ENCODE data around the gene PDHA2. TPM values are rescaled to one million over a fixed set of nuclear protein-coding genes. Genes with fewer than 3 reads are reported as not detected.

PDHA2 gene
- total and polyA plus RNA-seq, 7 donors: not detected

DNA sequence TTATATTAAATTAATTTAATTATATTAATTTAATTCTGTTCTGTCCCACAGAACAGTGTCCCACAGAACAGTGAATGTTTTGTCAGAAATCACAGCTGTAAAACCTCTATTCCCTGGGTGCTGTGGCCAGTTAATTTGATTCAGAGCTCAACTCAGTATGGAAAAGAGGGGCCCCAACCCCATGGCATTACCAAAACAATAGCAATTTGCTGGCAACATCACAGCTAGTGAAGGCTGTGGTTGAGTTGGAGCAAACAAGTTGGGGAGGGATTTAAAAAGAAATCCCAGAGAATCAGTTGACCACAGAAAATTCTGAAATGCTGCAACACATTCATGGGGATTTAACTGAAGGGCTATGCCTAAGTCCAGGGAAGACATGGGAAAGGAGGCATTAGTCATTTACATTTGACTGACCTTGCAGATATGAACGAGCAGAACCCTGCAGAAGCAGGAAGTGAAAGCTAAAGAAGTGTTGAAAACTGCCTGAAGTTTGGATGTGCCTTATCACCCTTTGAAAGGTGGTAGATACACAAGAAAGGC lies 30.1 kb downstream of the PDHA2 start:
- Histone ChIP-seq H3K36me3 (no peaks in the 10 kb centered on the region), H3K27me3 (no peaks in the 10 kb centered on the region), H3K27ac (no peak overlapping the region), H3K4me3 (no peak overlapping the region), H3K9me3 (peaks cover 0 to 8% (median 2%) of the 10 kb centered on the region in 4 donors), H3K4me1 (no peaks in the 10 kb centered on the region)
- intact Hi-C loops (cut with DNase I): no loop called here
- no peak for DNase-seq
- WGBS, 2 donors: 36 to 40% methylated on average over 1 of the region's 1 CpG
- no peak for TF ChIP-seq POLR2AphosphoS5 (IDR thresholded peaks at IDR 0.05)

DNA sequence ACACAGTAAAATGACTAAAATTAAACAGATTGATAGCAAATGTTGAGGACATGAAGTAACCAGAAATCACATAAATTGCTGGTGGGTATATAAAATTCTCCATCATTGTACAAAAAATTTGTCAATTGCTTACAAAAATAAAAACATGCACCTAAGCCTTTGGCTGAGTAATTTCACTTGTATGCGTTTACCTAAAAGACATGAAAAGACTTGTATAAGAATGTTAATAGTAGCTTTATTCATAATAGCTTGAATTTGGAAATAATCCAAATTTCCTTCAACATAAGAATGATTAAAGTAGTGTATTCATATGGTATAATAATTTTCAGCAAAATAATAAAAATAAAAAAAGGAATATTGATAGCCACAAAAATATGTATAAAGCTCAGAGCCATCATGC lies 37.7 kb downstream of the PDHA2 start:
- H3K27ac ChIP-seq: no peak overlapping the region
- H3K4me3 ChIP-seq: no peak overlapping the region
- H3K36me3 ChIP-seq: no peaks in the 10 kb centered on the region
- H3K9me3 ChIP-seq: no peaks in the 10 kb centered on the region
- H3K27me3 ChIP-seq: no peaks in the 10 kb centered on the region
- intact Hi-C loops (cut with DNase I): no loop called here
- no peak for DNase-seq
- TF ChIP-seq, protein P1, sequence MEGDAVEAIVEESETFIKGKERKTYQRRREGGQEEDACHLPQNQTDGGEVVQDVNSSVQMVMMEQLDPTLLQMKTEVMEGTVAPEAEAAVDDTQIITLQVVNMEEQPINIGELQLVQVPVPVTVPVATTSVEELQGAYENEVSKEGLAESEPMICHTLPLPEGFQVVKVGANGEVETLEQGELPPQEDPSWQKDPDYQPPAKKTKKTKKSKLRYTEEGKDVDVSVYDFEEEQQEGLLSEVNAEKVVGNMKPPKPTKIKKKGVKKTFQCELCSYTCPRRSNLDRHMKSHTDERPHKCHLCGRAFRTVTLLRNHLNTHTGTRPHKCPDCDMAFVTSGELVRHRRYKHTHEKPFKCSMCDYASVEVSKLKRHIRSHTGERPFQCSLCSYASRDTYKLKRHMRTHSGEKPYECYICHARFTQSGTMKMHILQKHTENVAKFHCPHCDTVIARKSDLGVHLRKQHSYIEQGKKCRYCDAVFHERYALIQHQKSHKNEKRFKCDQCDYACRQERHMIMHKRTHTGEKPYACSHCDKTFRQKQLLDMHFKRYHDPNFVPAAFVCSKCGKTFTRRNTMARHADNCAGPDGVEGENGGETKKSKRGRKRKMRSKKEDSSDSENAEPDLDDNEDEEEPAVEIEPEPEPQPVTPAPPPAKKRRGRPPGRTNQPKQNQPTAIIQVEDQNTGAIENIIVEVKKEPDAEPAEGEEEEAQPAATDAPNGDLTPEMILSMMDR (IDR thresholded peaks at IDR 0.05): no peak
- TF ChIP-seq POLR2AphosphoS5 (IDR thresholded peaks at IDR 0.05) (no peak), POLR2A (IDR thresholded peaks at IDR 0.05) (no peak), EP300 (IDR thresholded peaks at IDR 0.05) (no peak)
- no peaks in the 10 kb centered on the region for H3K4me1 ChIP-seq
- WGBS, 2 donors: 94 to 97% methylated on average over 1 of the region's 1 CpG

DNA sequence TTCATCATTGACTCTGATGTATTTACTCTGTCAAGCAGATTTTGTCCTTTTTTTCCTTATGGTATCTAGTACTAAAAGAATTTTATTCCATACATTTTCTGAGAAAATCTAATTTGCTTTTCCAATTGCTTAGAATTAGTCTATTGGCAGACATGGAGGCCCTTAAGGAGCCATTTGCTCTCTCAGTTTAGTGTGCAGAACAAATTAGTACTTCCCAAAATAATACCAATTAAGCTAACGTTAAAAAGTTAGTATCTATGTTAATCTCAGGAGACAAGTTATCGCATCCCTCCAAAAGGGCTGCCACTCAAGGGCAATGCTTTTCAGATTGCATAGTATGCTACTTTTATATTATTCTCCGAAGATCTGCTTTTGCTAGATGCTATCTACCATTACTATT lies 47.7 kb downstream of the PDHA2 start:
- intact Hi-C loops (cut with DNase I): no loop called here
- 91 to 94% methylated on average over 3 of the region's 3 CpGs for WGBS, 2 donors

DNA sequence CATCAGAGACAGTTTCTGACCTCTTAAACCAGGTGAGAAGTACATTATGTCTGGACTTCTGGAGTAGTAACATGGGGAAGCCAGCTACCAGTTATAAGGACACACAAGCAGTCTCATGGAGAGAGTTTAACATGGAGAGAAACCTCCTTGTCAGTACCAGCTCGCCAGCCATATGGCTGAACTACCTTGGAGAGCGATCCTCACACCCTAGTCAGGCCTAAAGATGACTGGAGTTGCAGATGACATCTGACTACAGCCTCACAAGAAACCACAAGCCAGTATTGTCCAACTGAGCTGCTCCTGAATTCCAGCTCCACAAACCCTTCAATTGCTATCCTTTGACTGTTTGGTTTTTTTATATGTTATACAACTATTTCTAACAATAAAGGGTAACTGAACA lies 49.8 kb downstream of the PDHA2 start:
- Histone ChIP-seq H3K36me3 (no peaks in the 10 kb centered on the region), H3K4me1 (no peaks in the 10 kb centered on the region), H3K9me3 (peaks cover 0 to 3% (median 0%) of the 10 kb centered on the region in 4 donors), H3K27me3 (no peaks in the 10 kb centered on the region), H3K27ac (no peak overlapping the region), H3K4me3 (no peak overlapping the region)
- DNase-seq: no peak
- intact Hi-C loops (cut with DNase I): no loop called here
- 41 to 61% methylated on average over 2 of the region's 2 CpGs for WGBS, 2 donors
- TF ChIP-seq EP300 (IDR thresholded peaks at IDR 0.05) (no peak), POLR2A (IDR thresholded peaks at IDR 0.05) (no peak), POLR2AphosphoS5 (IDR thresholded peaks at IDR 0.05) (no peak)
- TF ChIP-seq, protein P1 (IDR thresholded peaks at IDR 0.05): no peak

More for the DNA sequence above, 47.7 kb downstream of the PDHA2 start:
- H3K27ac ChIP-seq: no peak overlapping the region
- no peak for TF ChIP-seq POLR2AphosphoS5 (IDR thresholded peaks at IDR 0.05)
- TF ChIP-seq POLR2A (IDR thresholded peaks at IDR 0.05): no peak
- TF ChIP-seq, protein P1 (IDR thresholded peaks at IDR 0.05): no peak
- TF ChIP-seq EP300 (IDR thresholded peaks at IDR 0.05): no peak
- H3K4me3 ChIP-seq: no peak overlapping the region
- DNase-seq: no peak
- H3K27me3 ChIP-seq: no peaks in the 10 kb centered on the region
- H3K9me3 ChIP-seq: peaks cover 0 to 3% (median 1%) of the 10 kb centered on the region in 4 donors
- H3K36me3 ChIP-seq: no peaks in the 10 kb centered on the region
- H3K4me1 ChIP-seq: no peaks in the 10 kb centered on the region

Small RNA genes lying within 50 kb of the gene (small RNA-seq; reads per million reads assigned to genes)
- gene RNU6-1059P: 0 reads per million in 3 donors

Data from sigmoid colon (tissue), 7 donors.